ENCODE data around the gene CYP4A22.
"Not testable (repeated sequence)": the region's sequence is repeated elsewhere in the genome, so short reads cannot be mapped to it uniquely, and the experiment has no call there.

Gene CYP4A22

GRCh38 chr1:47137198-47137597 lies at the start of gene CYP4A22:
CYP4A22 (plus strand) TSS chr1:47137441; CDS start chr1:47137486, 45 bp downstream.
- no peak for DNase-seq

GRCh38 chr1:47089356-47089755 lies 47.9 kb upstream of the CYP4A22 start:
- not testable (repeated sequence) for DNase-seq

- DNase-seq, result not testable (repeated sequence)
These were observed 45.8 kb upstream of the CYP4A22 start for GRCh38 chr1:47091476-47091875.

GRCh38 chr1:47104816-47105215 lies 32.4 kb upstream of the CYP4A22 start:
- no peak for DNase-seq

GRCh38 chr1:47106792-47107191 lies 30.4 kb upstream of the CYP4A22 start:
- DNase-seq, result no peak

- DNase-seq, result not testable (repeated sequence)
These were observed 29.2 kb upstream of the CYP4A22 start for GRCh38 chr1:47107851-47108574.

- DNase-seq, result not testable (repeated sequence)
These were observed 27.8 kb upstream of the CYP4A22 start for GRCh38 chr1:47109482-47109881.

GRCh38 chr1:47113178-47113577 lies 24.1 kb upstream of the CYP4A22 start:
- DNase-seq, result no peak

- not testable (repeated sequence) for DNase-seq
These were observed 16.2 kb upstream of the CYP4A22 start for GRCh38 chr1:47121039-47121438.

GRCh38 chr1:47124834-47125233 lies 12.4 kb upstream of the CYP4A22 start:
- not testable (repeated sequence) for DNase-seq

- not testable (repeated sequence) for DNase-seq
These were observed 10.2 kb upstream of the CYP4A22 start for GRCh38 chr1:47126997-47127396.

- no peak for DNase-seq
These were observed 9.0 kb upstream of the CYP4A22 start for GRCh38 chr1:47128221-47128620.

- not testable (repeated sequence) for DNase-seq
These were observed 8.4 kb upstream of the CYP4A22 start for GRCh38 chr1:47128854-47129253.

GRCh38 chr1:47129489-47130230 lies 7.6 kb upstream of the CYP4A22 start:
- DNase-seq, result not testable (repeated sequence)

GRCh38 chr1:47132665-47133064 lies 4.6 kb upstream of the CYP4A22 start:
- not testable (repeated sequence) for DNase-seq

GRCh38 chr1:47137925-47138615 lies 829 bp downstream of the CYP4A22 start:
- no peak for DNase-seq

GRCh38 chr1:47140358-47140757 lies 3.1 kb downstream of the CYP4A22 start:
- not testable (repeated sequence) for DNase-seq

- not testable (repeated sequence) for DNase-seq
These were observed 6.4 kb downstream of the CYP4A22 start for GRCh38 chr1:47143654-47144053.

- not testable (repeated sequence) for DNase-seq
These were observed 9.3 kb downstream of the CYP4A22 start for GRCh38 chr1:47146495-47146894.

GRCh38 chr1:47147047-47147785 lies 10.0 kb downstream of the CYP4A22 start:
- DNase-seq, result no peak

GRCh38 chr1:47149162-47149561 lies 11.9 kb downstream of the CYP4A22 start:
- DNase-seq, result not testable (repeated sequence)

GRCh38 chr1:47156457-47156856 lies 19.2 kb downstream of the CYP4A22 start:
- DNase-seq, result not testable (repeated sequence)

- not testable (repeated sequence) for DNase-seq
These were observed 20.7 kb downstream of the CYP4A22 start for GRCh38 chr1:47157957-47158356.

Measured in HCEC 1CT (cell line).